ENCODE measurements around the gene KLHL28.

Gene KLHL28

GRCh38 chr14:44959538-44959937, 2.2 kb downstream of the KLHL28 start:
- no peak for DNase-seq

DNA sequence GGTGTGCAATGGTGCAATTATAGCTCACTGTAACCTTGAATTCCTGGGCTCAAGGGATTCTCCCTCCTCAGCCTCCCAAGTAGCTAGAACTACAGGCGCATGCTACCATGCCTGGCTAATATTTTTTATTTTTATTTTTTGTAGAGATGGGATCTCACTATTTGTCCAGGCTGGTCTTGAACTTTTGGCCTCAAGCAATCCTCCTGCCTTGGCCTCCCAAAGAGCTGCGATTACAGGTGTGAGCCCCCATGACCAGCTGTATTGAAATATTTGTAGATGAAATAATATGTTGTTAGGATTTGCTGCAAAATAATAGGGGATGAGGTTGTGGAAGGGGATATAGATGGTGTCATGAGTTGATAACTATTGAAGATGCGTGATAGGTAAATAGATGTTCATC, 4.9 kb downstream of the KLHL28 start:
- no peak for DNase-seq

DNA sequence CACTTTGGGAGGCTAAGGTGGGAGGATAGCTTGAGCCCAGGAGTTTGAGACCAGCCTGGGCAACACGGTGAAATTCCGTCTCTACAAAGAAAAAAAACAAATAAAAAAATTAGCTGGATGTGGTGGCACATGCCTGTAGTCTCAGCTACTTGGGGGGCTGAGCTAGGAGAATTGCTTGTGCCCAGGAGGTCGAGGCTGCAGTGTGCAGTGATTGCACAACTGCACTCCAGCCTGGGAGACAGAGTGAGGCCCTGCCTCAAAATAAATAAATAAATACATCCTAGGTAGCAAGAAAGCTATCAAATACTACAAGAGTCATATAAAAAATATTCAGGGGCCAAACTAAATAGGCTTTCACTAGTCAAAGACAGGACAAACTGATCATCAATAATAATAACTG, 6.2 kb downstream of the KLHL28 start:
- no peak for DNase-seq

- no peak for DNase-seq
Measured at GRCh38 chr14:44954750-44955149, 7.0 kb downstream of the KLHL28 start.

DNA sequence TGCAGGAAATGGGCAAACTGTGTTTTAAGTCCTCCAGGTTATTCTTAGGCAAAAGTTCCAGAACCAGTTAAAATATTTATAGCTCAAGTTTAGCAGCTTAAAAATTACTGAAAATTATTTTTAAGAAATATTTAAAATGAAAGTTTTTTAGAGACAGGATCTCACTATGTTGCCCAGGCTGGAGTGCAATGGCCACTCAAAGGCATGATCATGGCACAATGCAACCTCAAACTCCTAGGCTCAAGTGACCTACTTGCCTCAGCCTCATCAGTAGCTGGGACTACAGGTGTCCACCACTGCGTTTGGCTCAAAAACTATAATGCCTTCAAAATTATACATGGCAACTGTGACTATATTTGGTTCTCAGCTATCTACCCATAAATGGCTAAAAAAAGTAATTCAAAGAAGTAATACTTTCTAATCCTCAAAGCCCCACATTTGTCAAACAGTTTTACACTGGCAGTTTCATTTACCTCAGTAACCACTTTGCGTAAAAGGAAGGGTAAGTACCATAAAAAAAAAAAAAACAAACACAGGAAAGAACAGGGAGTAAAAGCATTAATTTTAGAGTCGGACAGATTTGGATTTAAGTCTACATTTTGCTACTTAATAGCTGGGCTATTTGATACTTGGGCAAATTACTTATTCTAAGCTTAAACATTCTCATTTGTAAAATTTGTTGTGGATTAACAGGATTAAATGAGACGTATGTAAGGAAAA, 9.2 kb downstream of the KLHL28 start:
- DNase-seq, result no peak

DNA sequence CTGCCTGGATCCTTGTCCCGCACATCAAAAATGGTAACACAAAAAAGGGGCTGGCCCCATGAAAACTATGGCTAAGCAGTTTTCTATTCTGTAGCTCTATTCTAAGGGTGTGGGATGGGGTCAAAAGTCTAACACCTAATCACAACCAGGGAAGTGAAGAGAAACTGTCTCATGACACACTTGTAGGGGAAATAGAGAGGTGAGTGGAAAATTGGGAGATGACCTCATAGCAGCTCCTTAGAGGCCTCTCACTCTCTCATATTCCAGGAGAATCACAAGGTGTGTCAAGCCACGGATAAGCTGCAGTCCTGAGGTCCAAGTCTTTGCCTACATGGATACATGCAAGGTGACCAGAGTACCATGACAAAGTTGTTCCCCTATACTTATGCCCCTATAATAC, 10.7 kb downstream of the KLHL28 start:
- DNase-seq, result no peak

DNA sequence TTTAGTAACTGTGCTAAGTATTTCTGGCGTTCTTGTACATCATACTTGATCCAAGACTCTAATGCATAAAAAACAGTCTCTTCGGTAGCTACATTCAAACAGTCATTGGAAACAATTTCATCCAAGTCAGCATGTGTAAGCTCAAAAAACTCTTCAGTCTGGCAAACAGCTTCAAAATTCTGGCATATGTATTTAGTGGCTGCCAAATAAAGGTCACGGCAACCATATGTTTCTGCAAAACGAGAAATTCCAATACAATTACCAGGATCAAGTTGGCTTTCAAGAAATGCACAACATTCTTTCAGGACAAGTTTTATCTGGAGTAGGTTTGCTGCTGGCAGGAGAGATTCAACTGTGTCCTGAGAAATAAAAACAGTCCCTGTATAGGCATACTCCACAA, 16.5 kb downstream of the KLHL28 start:
- no peak for DNase-seq

DNA sequence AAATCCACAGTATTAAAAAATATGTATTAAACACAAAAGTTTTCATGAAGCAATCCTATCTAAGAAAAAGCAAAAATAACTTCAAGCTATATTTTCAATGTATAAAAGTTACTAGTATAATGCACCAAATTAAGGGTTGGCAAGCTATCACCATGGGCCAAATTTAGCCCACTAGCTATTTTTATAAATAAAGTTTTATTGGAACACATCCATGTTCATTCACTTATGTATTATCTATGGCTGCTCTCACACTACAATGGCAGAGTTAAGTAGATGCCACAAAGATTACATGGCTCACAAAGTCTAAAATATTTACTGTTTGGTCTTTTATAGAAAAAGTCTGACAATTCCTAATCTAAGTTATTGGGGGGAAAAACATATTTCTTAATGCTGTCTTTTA, 17.6 kb downstream of the KLHL28 start:
- DNase-seq, result no peak

DNA sequence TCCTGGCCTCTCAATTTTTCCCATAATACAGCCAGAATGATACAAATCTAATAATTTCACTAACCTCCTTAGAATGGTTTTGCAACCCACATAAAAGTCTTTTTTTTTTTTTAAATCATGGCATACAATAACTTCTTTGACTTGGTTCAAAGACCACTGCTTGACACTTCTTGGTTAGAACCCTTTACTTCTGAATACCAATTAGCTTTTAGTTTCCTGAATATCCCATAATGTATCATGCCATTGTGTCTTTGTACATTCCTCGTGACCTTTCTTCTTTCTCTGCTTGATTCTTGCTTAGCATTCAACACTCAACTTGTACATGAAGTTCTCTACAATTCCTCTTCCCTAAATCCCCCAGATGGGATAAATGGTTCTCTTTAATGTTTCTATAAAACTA, 19.3 kb downstream of the KLHL28 start:
- no peak for DNase-seq

DNA sequence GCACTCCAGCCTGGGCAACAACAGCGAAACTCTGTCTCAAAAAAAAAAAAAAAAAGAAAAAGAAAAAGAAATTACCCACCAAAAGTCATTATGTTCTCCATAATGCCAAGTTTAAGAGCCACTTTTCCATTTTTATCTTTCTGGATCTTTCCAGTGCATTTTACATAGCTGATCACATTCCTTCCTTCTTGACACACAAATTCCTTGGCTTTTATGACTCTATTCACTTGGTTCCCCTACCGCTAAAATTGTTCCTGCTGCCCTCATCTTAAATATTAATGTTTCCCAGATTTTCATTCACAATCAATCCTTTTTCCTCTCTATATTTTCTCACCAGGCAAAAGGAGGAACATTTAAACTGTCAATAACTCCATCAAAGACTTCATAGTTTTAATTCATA, 20.2 kb downstream of the KLHL28 start:
- DNase-seq, result no peak

- no peak for DNase-seq
Measured at GRCh38 chr14:44940944-44941343, 20.8 kb downstream of the KLHL28 start.

GRCh38 chr14:44940211-44940610, 21.5 kb downstream of the KLHL28 start:
- no peak for DNase-seq

DNA sequence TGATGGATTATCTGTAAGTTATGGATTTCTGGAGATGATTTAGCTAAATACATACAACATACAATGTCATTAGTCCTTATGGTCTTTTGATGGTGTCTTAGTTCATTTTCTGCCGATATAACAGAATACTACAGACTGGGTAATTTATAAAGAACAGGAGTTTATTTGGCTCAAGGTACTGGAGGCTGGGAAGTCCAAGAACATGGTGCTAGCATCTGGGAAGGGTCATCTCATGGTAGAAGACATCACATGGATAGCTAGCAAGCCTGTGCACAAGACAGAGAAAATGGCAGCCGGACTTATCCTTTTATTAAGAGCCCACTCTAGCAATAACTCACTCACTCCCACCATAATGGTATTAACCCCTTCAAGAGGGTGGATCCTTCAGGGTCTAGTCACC, 24.2 kb downstream of the KLHL28 start:
- no peak for DNase-seq

DNA sequence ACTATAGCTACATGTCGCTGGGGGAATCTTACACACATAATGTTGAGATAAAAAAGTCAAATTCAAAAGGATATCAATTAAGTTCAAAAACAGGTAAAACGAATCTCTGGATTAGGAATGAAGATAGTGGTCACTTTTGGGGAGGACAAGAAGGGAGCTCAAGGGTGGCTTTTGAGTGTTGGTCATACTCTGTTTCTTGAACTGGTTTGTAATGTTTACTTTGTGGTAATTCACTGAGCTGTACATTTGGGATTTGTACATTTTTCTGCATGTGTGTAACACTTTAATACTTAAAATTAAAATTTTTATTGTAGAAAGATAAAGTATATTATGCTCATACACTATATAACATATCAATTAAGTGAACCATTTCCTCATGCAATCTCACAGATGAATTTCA, 26.6 kb downstream of the KLHL28 start:
- DNase-seq, result no peak

GRCh38 chr14:44928793-44929192, 33.0 kb downstream of the KLHL28 start:
- DNase-seq, result no peak

DNA sequence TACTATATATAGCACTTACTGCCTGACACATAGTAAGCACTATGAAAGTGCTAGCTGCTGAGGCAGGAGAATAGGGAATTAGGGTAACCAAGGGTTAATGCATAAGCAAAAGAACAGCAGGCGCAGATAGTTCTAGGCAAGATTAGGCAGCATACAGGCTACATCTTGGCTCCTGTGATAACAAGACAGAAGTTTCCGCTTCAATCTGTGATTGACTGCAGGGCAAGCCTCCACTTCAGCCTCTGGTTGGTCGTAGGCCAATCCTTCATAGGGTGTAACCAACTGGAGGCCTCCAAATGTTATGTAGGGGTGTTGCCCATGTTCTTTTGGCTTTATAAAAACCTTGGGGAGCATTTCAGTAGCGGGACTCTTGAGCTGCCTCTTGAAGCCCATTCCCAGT, 46.9 kb downstream of the KLHL28 start:
- no peak for DNase-seq

DNA sequence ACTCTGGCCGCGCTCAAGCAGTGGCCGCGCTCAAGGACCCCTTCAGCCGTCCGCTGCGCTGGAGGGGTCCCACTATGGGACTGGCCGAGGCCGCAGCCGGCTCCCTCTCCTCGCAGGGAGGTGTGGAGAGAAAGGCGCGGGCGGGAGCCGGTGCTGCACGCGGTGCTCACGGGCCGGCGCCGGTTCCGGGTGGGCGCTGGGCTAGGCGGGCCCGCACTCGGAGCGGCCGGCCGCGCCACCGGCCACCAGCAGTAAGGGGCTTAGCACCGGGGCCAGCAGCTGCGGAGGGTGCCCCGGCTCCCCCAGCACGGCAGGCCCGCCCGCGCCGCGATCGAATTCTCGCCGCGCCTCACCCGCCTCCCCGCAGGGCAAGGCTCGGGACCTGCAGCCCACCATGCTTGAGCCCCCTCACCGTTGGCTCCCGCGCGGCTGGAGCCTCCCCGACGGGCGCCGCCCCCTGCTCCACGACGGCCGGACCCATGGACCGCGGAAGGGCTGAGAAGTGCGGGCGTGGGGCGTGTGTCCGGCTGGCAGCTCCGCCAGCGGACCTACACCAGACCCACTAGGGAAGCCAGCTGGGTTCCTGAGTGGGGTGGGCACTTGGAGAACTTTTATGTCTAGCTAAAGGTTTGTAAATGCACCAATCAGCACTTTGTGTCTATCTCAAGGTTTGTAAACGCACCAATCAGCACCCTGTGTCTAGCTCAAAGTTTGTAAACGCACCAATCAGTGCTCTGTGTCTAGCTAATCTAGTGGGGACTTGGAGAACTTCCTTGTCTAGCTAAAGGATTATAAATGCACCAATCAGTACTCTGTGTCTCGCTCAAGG, 49.5 kb downstream of the KLHL28 start:
- DNase-seq, result peak; percentile 79

DNA sequence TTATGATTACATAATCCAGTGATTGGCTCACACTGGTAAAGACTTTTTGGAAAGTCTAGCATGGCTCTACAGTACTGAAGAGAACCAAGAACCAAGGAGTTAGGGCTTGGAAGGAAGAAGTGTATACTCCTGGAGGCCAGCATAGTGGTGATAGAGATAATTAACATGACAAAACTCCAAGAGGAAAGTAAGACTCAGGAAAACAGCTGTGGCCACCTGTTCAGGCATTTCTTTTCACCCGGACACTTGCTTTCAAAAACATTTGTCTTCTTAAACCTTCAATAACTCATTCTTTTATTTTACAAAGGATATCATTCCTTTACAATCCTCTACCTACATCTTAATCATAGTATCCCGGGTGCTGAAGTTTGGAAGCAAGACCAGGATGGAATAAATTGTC, 50.9 kb downstream of the KLHL28 start:
- no peak for DNase-seq

- DNase-seq, result no peak
Measured at GRCh38 chr14:44901696-44902095, 60.1 kb downstream of the KLHL28 start.

DNA sequence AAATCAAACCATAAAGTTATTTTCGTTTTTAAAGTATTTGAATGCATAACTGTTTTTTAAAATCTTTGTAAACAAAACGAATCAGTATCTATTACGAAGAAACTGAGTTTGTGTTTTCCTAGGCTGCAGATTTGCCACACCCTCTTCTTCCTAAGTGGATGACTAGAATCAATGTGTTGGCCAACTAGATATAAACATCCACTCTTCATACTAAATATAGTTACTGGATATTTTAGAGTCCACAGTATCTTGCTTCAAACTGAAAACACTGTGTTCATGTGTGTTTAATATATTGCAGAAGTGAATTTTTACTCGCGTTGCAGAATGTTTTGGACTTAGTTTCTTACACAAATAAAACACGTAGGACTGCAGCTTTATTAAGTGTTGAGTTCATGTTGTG, 63.2 kb downstream of the KLHL28 start:
- no peak for DNase-seq

GRCh38 chr14:44897845-44898151, 63.9 kb downstream of the KLHL28 start:
- no peak for DNase-seq

DNA sequence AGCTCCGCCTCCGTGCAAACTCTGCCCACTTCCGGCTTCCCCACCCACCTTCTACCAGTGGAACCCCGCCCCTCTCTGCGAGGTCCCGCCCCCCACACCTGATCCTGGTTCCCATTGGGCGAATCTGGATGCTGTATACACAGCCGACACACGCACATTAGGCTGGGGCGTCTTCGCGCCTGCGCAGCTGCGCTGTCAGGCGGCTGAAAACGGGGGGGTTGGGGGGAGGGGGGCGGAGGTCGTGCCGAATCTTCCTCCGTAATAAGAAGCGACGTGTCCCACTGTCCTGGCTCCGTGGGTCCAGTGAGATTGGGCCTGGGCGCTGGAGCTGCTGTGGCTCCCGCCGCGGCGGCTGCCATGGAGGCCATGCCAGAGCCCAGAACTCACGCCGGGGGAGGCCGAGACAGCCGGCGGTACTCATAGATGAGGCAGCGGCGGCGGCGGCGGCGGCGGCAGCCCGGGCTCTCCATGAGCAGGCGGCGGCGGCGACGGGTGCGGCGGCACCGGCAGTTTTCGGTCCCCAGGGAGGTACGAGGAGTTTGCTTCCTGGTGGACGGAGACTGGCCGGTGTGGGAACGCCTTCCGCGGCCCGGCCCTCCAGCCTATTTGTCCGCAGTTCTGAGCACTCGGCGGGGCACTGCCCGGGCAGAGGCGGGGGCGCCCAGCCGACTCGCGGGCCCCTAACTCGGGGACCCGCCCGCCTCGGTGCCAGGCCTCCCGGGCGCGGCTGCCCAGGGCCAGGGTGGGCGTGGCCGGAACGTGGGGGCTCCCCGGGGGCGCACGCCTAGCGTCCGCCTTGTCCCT, 64.5 kb downstream of the KLHL28 start:
- DNase-seq, result peak; percentile 94

- DNase-seq, result no peak
Measured at GRCh38 chr14:44896275-44897040, 65.3 kb downstream of the KLHL28 start.
